ENCODE measurements around the gene GMCL2. TPM values are rescaled to one million over a fixed set of nuclear protein-coding genes. Genes with fewer than 3 reads are reported as not detected.
"Not testable (repeated sequence)": the region's sequence is repeated elsewhere in the genome, so short reads cannot be mapped to it uniquely, and the experiment has no call there.

GMCL2 gene
- polyA plus RNA-seq, 4 donors: 0.03 TPM; not detected in 3

GRCh38 chr5:178201927-178202235 is 14.7 kb upstream of the GMCL2 start:
- FAIRE-seq: no peak
- peaks cover 2 to 9% (median 7%) of the 10 kb centered on the region in 3 donors for H3K4me1 ChIP-seq (ENCODE audit: control insufficient read depth in 3 of 3, insufficient read depth in 2 of 3, low read depth in 1 of 3, low read length in 2 of 3)
- no peaks in the 10 kb centered on the region for H3K27me3 ChIP-seq (ENCODE audit: control insufficient read depth in 3 of 3, insufficient read depth in 3 of 3, low read length in 3 of 3)
- WGBS, 3 donors: 46 to 50% (median 47%) methylated on average over 2 of the region's 2 CpGs
- no peak overlapping the region for H3K4me3 ChIP-seq (ENCODE audit: low read depth in 1 of 3, low read length in 3 of 3)
- no peak overlapping the region for H3K27ac ChIP-seq (ENCODE audit: low read depth in 1 of 3, low read length in 2 of 3)
- no peak for DNase-seq
- no peaks in the 10 kb centered on the region for H3K9me3 ChIP-seq (ENCODE audit: control insufficient read depth in 2 of 2, insufficient read depth in 1 of 2, low read depth in 1 of 2, low read length in 1 of 2)
- H3K36me3 ChIP-seq (ENCODE audit: control insufficient read depth in 3 of 3, insufficient read depth in 2 of 3, low read depth in 1 of 3, low read length in 3 of 3): peaks cover 0 to 8% (median 1%) of the 10 kb centered on the region in 3 donors

GRCh38 chr5:178201221-178201926 is 14.2 kb upstream of the GMCL2 start:
- WGBS, 3 donors: 73 to 85% (median 77%) methylated on average over 14 of the region's 14 CpGs
- Histone ChIP-seq H3K27ac (ENCODE audit: low read depth in 1 of 3, low read length in 2 of 3) (no peak overlapping the region), H3K4me3 (ENCODE audit: low read depth in 1 of 3, low read length in 3 of 3) (no peak overlapping the region), H3K36me3 (ENCODE audit: control insufficient read depth in 3 of 3, insufficient read depth in 2 of 3, low read depth in 1 of 3, low read length in 3 of 3) (peaks cover 0 to 3% (median 0%) of the 10 kb centered on the region in 3 donors), H3K4me1 (ENCODE audit: control insufficient read depth in 3 of 3, insufficient read depth in 2 of 3, low read depth in 1 of 3, low read length in 2 of 3) (peaks cover 0 to 6% (median 4%) of the 10 kb centered on the region in 3 donors), H3K9me3 (ENCODE audit: control insufficient read depth in 2 of 2, insufficient read depth in 1 of 2, low read depth in 1 of 2, low read length in 1 of 2) (no peaks in the 10 kb centered on the region), H3K27me3 (ENCODE audit: control insufficient read depth in 3 of 3, insufficient read depth in 3 of 3, low read length in 3 of 3) (no peaks in the 10 kb centered on the region)
- DNase-seq: no peak
- FAIRE-seq: no peak

GRCh38 chr5:178199581-178200434 is 12.6 kb upstream of the GMCL2 start:
- H3K4me1 ChIP-seq (ENCODE audit: control insufficient read depth in 3 of 3, insufficient read depth in 2 of 3, low read depth in 1 of 3, low read length in 2 of 3): no peaks in the 10 kb centered on the region
- no peak for FAIRE-seq
- H3K9me3 ChIP-seq (ENCODE audit: control insufficient read depth in 2 of 2, insufficient read depth in 1 of 2, low read depth in 1 of 2, low read length in 1 of 2): no peaks in the 10 kb centered on the region
- H3K4me3 ChIP-seq (ENCODE audit: low read depth in 1 of 3, low read length in 3 of 3): no peak overlapping the region
- no peaks in the 10 kb centered on the region for H3K27me3 ChIP-seq (ENCODE audit: control insufficient read depth in 3 of 3, insufficient read depth in 3 of 3, low read length in 3 of 3)
- no peak overlapping the region for H3K27ac ChIP-seq (ENCODE audit: low read depth in 1 of 3, low read length in 2 of 3)
- WGBS, 3 donors: 86 to 90% (median 90%) methylated on average over 12 of the region's 12 CpGs
- H3K36me3 ChIP-seq (ENCODE audit: control insufficient read depth in 3 of 3, insufficient read depth in 2 of 3, low read depth in 1 of 3, low read length in 3 of 3): no peaks in the 10 kb centered on the region
- no peak for DNase-seq

- peaks cover 0 to 5% (median 0%) of the 10 kb centered on the region in 3 donors for H3K27me3 ChIP-seq (ENCODE audit: control insufficient read depth in 3 of 3, insufficient read depth in 3 of 3, low read length in 3 of 3)
- H3K4me3 ChIP-seq (ENCODE audit: low read depth in 1 of 3, low read length in 3 of 3): no peak overlapping the region
- H3K27ac ChIP-seq (ENCODE audit: low read depth in 1 of 3, low read length in 2 of 3): no peak overlapping the region
- 77 to 90% (median 83%) methylated on average over 11 of the region's 11 CpGs for WGBS, 3 donors
- DNase-seq: no peak
- no peaks in the 10 kb centered on the region for H3K9me3 ChIP-seq (ENCODE audit: control insufficient read depth in 2 of 2, insufficient read depth in 1 of 2, low read depth in 1 of 2, low read length in 1 of 2)
- H3K4me1 ChIP-seq (ENCODE audit: control insufficient read depth in 3 of 3, insufficient read depth in 2 of 3, low read depth in 1 of 3, low read length in 2 of 3): no peaks in the 10 kb centered on the region
- H3K36me3 ChIP-seq (ENCODE audit: control insufficient read depth in 3 of 3, insufficient read depth in 2 of 3, low read depth in 1 of 3, low read length in 3 of 3): no peaks in the 10 kb centered on the region
- no peak for FAIRE-seq
Observed at GRCh38 chr5:178198706-178199105, 11.5 kb upstream of the GMCL2 start.

- H3K9me3 ChIP-seq (ENCODE audit: control insufficient read depth in 2 of 2, insufficient read depth in 1 of 2, low read depth in 1 of 2, low read length in 1 of 2); H3K27ac ChIP-seq (ENCODE audit: low read depth in 1 of 3, low read length in 2 of 3); H3K4me1 ChIP-seq (ENCODE audit: control insufficient read depth in 3 of 3, insufficient read depth in 2 of 3, low read depth in 1 of 3, low read length in 2 of 3); H3K4me3 ChIP-seq (ENCODE audit: low read depth in 1 of 3, low read length in 3 of 3); DNase-seq; FAIRE-seq; H3K27me3 ChIP-seq (ENCODE audit: control insufficient read depth in 3 of 3, insufficient read depth in 3 of 3, low read length in 3 of 3); H3K36me3 ChIP-seq (ENCODE audit: control insufficient read depth in 3 of 3, insufficient read depth in 2 of 3, low read depth in 1 of 3, low read length in 3 of 3): not testable (repeated sequence)
- 69 to 85% (median 76%) methylated on average over 11 of the region's 11 CpGs for WGBS, 3 donors
Observed at GRCh38 chr5:178198151-178198550, 11.0 kb upstream of the GMCL2 start.

GRCh38 chr5:178196986-178197385 is 9.8 kb upstream of the GMCL2 start:
- no peak overlapping the region for H3K27ac ChIP-seq (ENCODE audit: low read depth in 1 of 3, low read length in 2 of 3)
- peaks cover 0 to 6% of the 10 kb centered on the region in 2 donors for H3K9me3 ChIP-seq (ENCODE audit: control insufficient read depth in 2 of 2, insufficient read depth in 1 of 2, low read depth in 1 of 2, low read length in 1 of 2)
- 81 to 87% (median 81%) methylated on average over 8 of the region's 8 CpGs for WGBS, 3 donors
- H3K4me1 ChIP-seq (ENCODE audit: control insufficient read depth in 3 of 3, insufficient read depth in 2 of 3, low read depth in 1 of 3, low read length in 2 of 3): no peaks in the 10 kb centered on the region
- H3K27me3 ChIP-seq (ENCODE audit: control insufficient read depth in 3 of 3, insufficient read depth in 3 of 3, low read length in 3 of 3): peaks cover 0 to 5% (median 0%) of the 10 kb centered on the region in 3 donors
- no peak overlapping the region for H3K4me3 ChIP-seq (ENCODE audit: low read depth in 1 of 3, low read length in 3 of 3)
- DNase-seq (no peak), FAIRE-seq (no peak)
- H3K36me3 ChIP-seq (ENCODE audit: control insufficient read depth in 3 of 3, insufficient read depth in 2 of 3, low read depth in 1 of 3, low read length in 3 of 3): no peaks in the 10 kb centered on the region

- 78 to 86% (median 83%) methylated on average over 7 of the region's 7 CpGs for WGBS, 3 donors
- Histone ChIP-seq H3K9me3 (ENCODE audit: control insufficient read depth in 2 of 2, insufficient read depth in 1 of 2, low read depth in 1 of 2, low read length in 1 of 2) (peaks cover 0 to 6% of the 10 kb centered on the region in 2 donors), H3K27ac (ENCODE audit: low read depth in 1 of 3, low read length in 2 of 3) (no peak overlapping the region), H3K4me3 (ENCODE audit: low read depth in 1 of 3, low read length in 3 of 3) (no peak overlapping the region), H3K36me3 (ENCODE audit: control insufficient read depth in 3 of 3, insufficient read depth in 2 of 3, low read depth in 1 of 3, low read length in 3 of 3) (no peaks in the 10 kb centered on the region), H3K27me3 (ENCODE audit: control insufficient read depth in 3 of 3, insufficient read depth in 3 of 3, low read length in 3 of 3) (peaks cover 0 to 5% (median 0%) of the 10 kb centered on the region in 3 donors), H3K4me1 (ENCODE audit: control insufficient read depth in 3 of 3, insufficient read depth in 2 of 3, low read depth in 1 of 3, low read length in 2 of 3) (no peaks in the 10 kb centered on the region)
- DNase-seq (no peak), FAIRE-seq (no peak)
Observed at GRCh38 chr5:178196281-178196812, 9.2 kb upstream of the GMCL2 start.

GRCh38 chr5:178194026-178194425 is 6.9 kb upstream of the GMCL2 start:
- no peak overlapping the region for H3K27ac ChIP-seq (ENCODE audit: low read depth in 1 of 3, low read length in 2 of 3)
- H3K36me3 ChIP-seq (ENCODE audit: control insufficient read depth in 3 of 3, insufficient read depth in 2 of 3, low read depth in 1 of 3, low read length in 3 of 3): no peaks in the 10 kb centered on the region
- peaks cover 0 to 6% of the 10 kb centered on the region in 2 donors for H3K9me3 ChIP-seq (ENCODE audit: control insufficient read depth in 2 of 2, insufficient read depth in 1 of 2, low read depth in 1 of 2, low read length in 1 of 2)
- no peak for DNase-seq
- no peak overlapping the region for H3K4me3 ChIP-seq (ENCODE audit: low read depth in 1 of 3, low read length in 3 of 3)
- H3K4me1 ChIP-seq (ENCODE audit: control insufficient read depth in 3 of 3, insufficient read depth in 2 of 3, low read depth in 1 of 3, low read length in 2 of 3): no peaks in the 10 kb centered on the region
- WGBS, 3 donors: 38 to 55% (median 41%) methylated on average over 7 of the region's 7 CpGs
- no peak for FAIRE-seq
- peaks cover 0 to 5% (median 0%) of the 10 kb centered on the region in 3 donors for H3K27me3 ChIP-seq (ENCODE audit: control insufficient read depth in 3 of 3, insufficient read depth in 3 of 3, low read length in 3 of 3)
